ES-I3 (cell line): ENCODE measurements around the gene MBD2.
"Not testable (repeated sequence)": the region's sequence is repeated elsewhere in the genome, so short reads cannot be mapped to it uniquely, and the experiment has no call there.

Experiments
- H3K36me3 ChIP-seq: 2 replicates; pipeline ENCODE4 v1.6.1; 2013; ENCODE audit warnings: mild to moderate bottlenecking, low read length, control low read depth, moderate library complexity; ENCODE audit not compliant: insufficient read depth
- H3K4me1 ChIP-seq: 2 replicates; pipeline ENCODE4 v1.6.1; 2013; ENCODE audit warnings: mild to moderate bottlenecking, control low read depth, low read length; ENCODE audit not compliant: insufficient read depth
- H3K9ac ChIP-seq: 2 replicates; pipeline ENCODE4 v1.6.1; 2013; ENCODE audit warnings: low read depth, mild to moderate bottlenecking, low read length, moderate library complexity
- H3K9me3 ChIP-seq: 2 replicates; pipeline ENCODE4 v1.6.1; 2013; ENCODE audit warnings: mild to moderate bottlenecking, low read length, moderate library complexity; ENCODE audit not compliant: control insufficient read depth, insufficient read depth

MBD2 gene

GRCh38 chr18:54223568-54224241 is 764 bp downstream of the MBD2 start:
- H3K36me3 ChIP-seq, result no peaks in the 10 kb centered on the region
- no peaks in the 10 kb centered on the region for H3K9me3 ChIP-seq
- peaks cover 10% of the 10 kb centered on the region for H3K4me1 ChIP-seq
- peak overlapping the region; percentile 43; the same call in 1 of the 2 replicates for H3K9ac ChIP-seq

- peaks cover 6% of the 10 kb centered on the region for H3K4me1 ChIP-seq
- no peaks in the 10 kb centered on the region for H3K36me3 ChIP-seq
- peak overlapping the region; percentile 43; the same call in 1 of the 2 replicates for H3K9ac ChIP-seq
Measured at GRCh38 chr18:54222922-54223567, 1.4 kb downstream of the MBD2 start.

GRCh38 chr18:54220406-54220805 is 4.1 kb downstream of the MBD2 start:
- Histone ChIP-seq H3K36me3 (no peaks in the 10 kb centered on the region), H3K4me1 (peaks cover 6% of the 10 kb centered on the region), H3K9me3 (no peaks in the 10 kb centered on the region)

More at GRCh38 chr18:54222922-54223567, 1.4 kb downstream of the MBD2 start:
- H3K9me3 ChIP-seq, result no peaks in the 10 kb centered on the region

GRCh38 chr18:54218803-54219202 is 5.7 kb downstream of the MBD2 start:
- H3K9me3 ChIP-seq, H3K36me3 ChIP-seq: not testable (repeated sequence)

More at GRCh38 chr18:54220406-54220805, 4.1 kb downstream of the MBD2 start:
- no peak overlapping the region for H3K9ac ChIP-seq

GRCh38 chr18:54218299-54218698 is 6.2 kb downstream of the MBD2 start:
- no peak overlapping the region for H3K9ac ChIP-seq
- no peaks in the 10 kb centered on the region for H3K36me3 ChIP-seq
- H3K9me3 ChIP-seq, result no peaks in the 10 kb centered on the region
- no peaks in the 10 kb centered on the region; the same call in 1 of the 2 replicates for H3K4me1 ChIP-seq

More at GRCh38 chr18:54218803-54219202, 5.7 kb downstream of the MBD2 start:
- H3K4me1 ChIP-seq, H3K9ac ChIP-seq: not testable (repeated sequence)

- Histone ChIP-seq H3K9ac (no peak overlapping the region), H3K9me3 (no peaks in the 10 kb centered on the region), H3K4me1 (no peaks in the 10 kb centered on the region; the same call in 1 of the 2 replicates), H3K36me3 (no peaks in the 10 kb centered on the region)
Measured at GRCh38 chr18:54217624-54218023, 6.8 kb downstream of the MBD2 start.

- H3K36me3 ChIP-seq, result no peaks in the 10 kb centered on the region
- H3K9me3 ChIP-seq, result no peaks in the 10 kb centered on the region
- no peak overlapping the region for H3K9ac ChIP-seq
- H3K4me1 ChIP-seq, result peaks cover 5% of the 10 kb centered on the region; the same call in 1 of the 2 replicates
Measured at GRCh38 chr18:54215069-54215468, 9.4 kb downstream of the MBD2 start.

- no peak overlapping the region for H3K9ac ChIP-seq
- 0 out of 2 replicates have a peak, but pooled peaks cover 5% of the 10 kb centered on the region for H3K4me1 ChIP-seq
- no peaks in the 10 kb centered on the region for H3K36me3 ChIP-seq
Measured at GRCh38 chr18:54210463-54210862, 14.0 kb downstream of the MBD2 start.

GRCh38 chr18:54209471-54210180 is 14.8 kb downstream of the MBD2 start:
- Histone ChIP-seq H3K4me1 (0 out of 2 replicates have a peak, but pooled peaks cover 5% of the 10 kb centered on the region), H3K9ac (no peak overlapping the region), H3K9me3 (no peaks in the 10 kb centered on the region), H3K36me3 (no peaks in the 10 kb centered on the region)

More at GRCh38 chr18:54210463-54210862, 14.0 kb downstream of the MBD2 start:
- H3K9me3 ChIP-seq, result no peaks in the 10 kb centered on the region

- Histone ChIP-seq H3K4me1 (0 out of 2 replicates have a peak, but pooled peaks cover 5% of the 10 kb centered on the region), H3K36me3 (peaks cover 4% of the 10 kb centered on the region; the same call in 1 of the 2 replicates), H3K9ac (no peak overlapping the region), H3K9me3 (no peaks in the 10 kb centered on the region)
Measured at GRCh38 chr18:54206447-54206846, 18.0 kb downstream of the MBD2 start.

- Histone ChIP-seq H3K9ac (no peak overlapping the region), H3K36me3 (peaks cover 4% of the 10 kb centered on the region; the same call in 1 of the 2 replicates), H3K4me1 (0 out of 2 replicates have a peak, but pooled peaks cover 5% of the 10 kb centered on the region), H3K9me3 (no peaks in the 10 kb centered on the region)
Measured at GRCh38 chr18:54205959-54206358, 18.5 kb downstream of the MBD2 start.

GRCh38 chr18:54205448-54205847 is 19.0 kb downstream of the MBD2 start:
- H3K9me3 ChIP-seq, H3K4me1 ChIP-seq, H3K9ac ChIP-seq, H3K36me3 ChIP-seq: not testable (repeated sequence)

- Histone ChIP-seq H3K4me1 (no peaks in the 10 kb centered on the region), H3K9ac (no peak overlapping the region), H3K9me3 (no peaks in the 10 kb centered on the region), H3K36me3 (peaks cover 4% of the 10 kb centered on the region; the same call in 1 of the 2 replicates)
Measured at GRCh38 chr18:54204883-54205282, 19.6 kb downstream of the MBD2 start.

- Histone ChIP-seq H3K9me3 (no peaks in the 10 kb centered on the region), H3K4me1 (no peaks in the 10 kb centered on the region), H3K9ac (no peak overlapping the region), H3K36me3 (peaks cover 4% of the 10 kb centered on the region; the same call in 1 of the 2 replicates)
Measured at GRCh38 chr18:54203914-54204313, 20.6 kb downstream of the MBD2 start.
